ENCODE results near the gene SLC23A2.
"Not testable (repeated sequence)": the region's sequence is repeated elsewhere in the genome, so short reads cannot be mapped to it uniquely, and the experiment has no call there.

SLC23A2 gene

GRCh38 chr20:5008759-5009158 is 7.4 kb upstream of the SLC23A2 start:
- DNase-seq (ENCODE audit: low spot score): no peak

- DNase-seq (ENCODE audit: low spot score): no peak
Measured at GRCh38 chr20:5005326-5005725, 4.0 kb upstream of the SLC23A2 start.

GRCh38 chr20:5004825-5005224 is 3.5 kb upstream of the SLC23A2 start:
- not testable (repeated sequence) for DNase-seq (ENCODE audit: low spot score)

GRCh38 chr20:5003626-5004025 is 2.3 kb upstream of the SLC23A2 start:
- DNase-seq (ENCODE audit: low spot score): no peak

GRCh38 chr20:5002077-5002413 is 735 bp upstream of the SLC23A2 start:
- no peak for DNase-seq (ENCODE audit: low spot score)

GRCh38 chr20:5000263-5001173 is 792 bp downstream of the SLC23A2 start:
- DNase-seq (ENCODE audit: low spot score): peak; percentile 76

GRCh38 chr20:4999788-5000187 is 1.5 kb downstream of the SLC23A2 start:
- no peak for DNase-seq (ENCODE audit: low spot score)

GRCh38 chr20:4998160-4998651 is 3.1 kb downstream of the SLC23A2 start:
- DNase-seq (ENCODE audit: low spot score): peak; percentile 61

- DNase-seq (ENCODE audit: low spot score): no peak
Measured at GRCh38 chr20:4997222-4997621, 4.1 kb downstream of the SLC23A2 start.

GRCh38 chr20:4989570-4989969 is 11.7 kb downstream of the SLC23A2 start:
- DNase-seq (ENCODE audit: low spot score): no peak

GRCh38 chr20:4987130-4987529 is 14.2 kb downstream of the SLC23A2 start:
- no peak for DNase-seq (ENCODE audit: low spot score)

- DNase-seq (ENCODE audit: low spot score): no peak
Measured at GRCh38 chr20:4985658-4986057, 15.7 kb downstream of the SLC23A2 start.

GRCh38 chr20:4982281-4982680 is 19.0 kb downstream of the SLC23A2 start:
- DNase-seq (ENCODE audit: low spot score): no peak

GRCh38 chr20:4979841-4980410 is 21.4 kb downstream of the SLC23A2 start:
- DNase-seq (ENCODE audit: low spot score): no peak

GRCh38 chr20:4978050-4978918 is 23.0 kb downstream of the SLC23A2 start:
- no peak for DNase-seq (ENCODE audit: low spot score)

- DNase-seq (ENCODE audit: low spot score): not testable (repeated sequence)
Measured at GRCh38 chr20:4976014-4976413, 25.3 kb downstream of the SLC23A2 start.

GRCh38 chr20:4973330-4974097 is 27.8 kb downstream of the SLC23A2 start:
- DNase-seq (ENCODE audit: low spot score): peak; percentile 62

GRCh38 chr20:4972506-4973251 is 28.6 kb downstream of the SLC23A2 start:
- DNase-seq (ENCODE audit: low spot score): no peak

GRCh38 chr20:4971064-4971463 is 30.2 kb downstream of the SLC23A2 start:
- no peak for DNase-seq (ENCODE audit: low spot score)

GRCh38 chr20:4967752-4968477 is 33.4 kb downstream of the SLC23A2 start:
- no peak for DNase-seq (ENCODE audit: low spot score)
